Measurements from ENCODE around the gene LDLRAD4.

LDLRAD4 gene

DNA sequence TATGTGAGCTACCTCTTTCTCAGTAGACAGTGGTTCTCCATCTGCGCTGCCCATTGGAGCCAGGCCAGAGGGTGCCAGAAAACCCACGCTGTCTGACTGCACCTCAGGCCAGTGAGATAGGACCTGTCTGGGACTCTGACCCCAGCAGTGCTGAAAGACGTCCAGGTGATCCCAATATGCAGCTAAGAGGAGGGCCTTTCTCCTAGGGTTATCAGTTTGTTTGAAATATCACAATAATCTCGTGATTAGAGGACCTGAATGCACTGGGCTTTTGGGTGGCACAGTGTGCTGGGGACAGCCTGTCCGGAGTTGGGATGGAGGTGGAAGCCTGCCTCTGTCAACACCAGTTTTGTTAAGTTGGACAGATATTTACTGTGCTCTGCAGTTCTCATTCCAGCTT is 216.3 kb downstream of the LDLRAD4 start:
- Histone ChIP-seq H3K27ac (replicated peaks) (no peak overlapping the region), H3K27me3 (ENCODE audit: insufficient read depth, poor library complexity, severe bottlenecking) (no peaks in the 10 kb centered on the region), H3K4me3 (replicated peaks; ENCODE audit: insufficient read depth, low read length) (no peak overlapping the region)
- no peak for DNase-seq (ENCODE audit: low read depth in 1 of 2, low spot score in 1 of 2)
- no peak for TF ChIP-seq REST (IDR thresholded peaks at IDR 0.05; ENCODE audit: insufficient replicate concordance, low read depth)
- TF ChIP-seq, protein P1, sequence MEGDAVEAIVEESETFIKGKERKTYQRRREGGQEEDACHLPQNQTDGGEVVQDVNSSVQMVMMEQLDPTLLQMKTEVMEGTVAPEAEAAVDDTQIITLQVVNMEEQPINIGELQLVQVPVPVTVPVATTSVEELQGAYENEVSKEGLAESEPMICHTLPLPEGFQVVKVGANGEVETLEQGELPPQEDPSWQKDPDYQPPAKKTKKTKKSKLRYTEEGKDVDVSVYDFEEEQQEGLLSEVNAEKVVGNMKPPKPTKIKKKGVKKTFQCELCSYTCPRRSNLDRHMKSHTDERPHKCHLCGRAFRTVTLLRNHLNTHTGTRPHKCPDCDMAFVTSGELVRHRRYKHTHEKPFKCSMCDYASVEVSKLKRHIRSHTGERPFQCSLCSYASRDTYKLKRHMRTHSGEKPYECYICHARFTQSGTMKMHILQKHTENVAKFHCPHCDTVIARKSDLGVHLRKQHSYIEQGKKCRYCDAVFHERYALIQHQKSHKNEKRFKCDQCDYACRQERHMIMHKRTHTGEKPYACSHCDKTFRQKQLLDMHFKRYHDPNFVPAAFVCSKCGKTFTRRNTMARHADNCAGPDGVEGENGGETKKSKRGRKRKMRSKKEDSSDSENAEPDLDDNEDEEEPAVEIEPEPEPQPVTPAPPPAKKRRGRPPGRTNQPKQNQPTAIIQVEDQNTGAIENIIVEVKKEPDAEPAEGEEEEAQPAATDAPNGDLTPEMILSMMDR (IDR thresholded peaks at IDR 0.05; ENCODE audit: insufficient read depth, low read length) = no peak
- no peak for TF ChIP-seq SPI1 (IDR thresholded peaks at IDR 0.05; ENCODE audit: borderline replicate concordance, low read depth)
- TF ChIP-seq GABPA (IDR thresholded peaks at IDR 0.05; ENCODE audit: low read depth) = no peak
- no peak for TF ChIP-seq POLR2AphosphoS5 (IDR thresholded peaks at IDR 0.05; ENCODE audit: low read depth)

- Histone ChIP-seq H3K27me3 (ENCODE audit: insufficient read depth, poor library complexity, severe bottlenecking) (no peaks in the 10 kb centered on the region), H3K4me3 (replicated peaks; ENCODE audit: insufficient read depth, low read length) (no peak overlapping the region), H3K27ac (replicated peaks) (no peak overlapping the region)
- TF ChIP-seq SPI1 (IDR thresholded peaks at IDR 0.05; ENCODE audit: borderline replicate concordance, low read depth) (no peak), POLR2AphosphoS5 (IDR thresholded peaks at IDR 0.05; ENCODE audit: low read depth) (no peak), REST (IDR thresholded peaks at IDR 0.05; ENCODE audit: insufficient replicate concordance, low read depth) (no peak), GABPA (IDR thresholded peaks at IDR 0.05; ENCODE audit: low read depth) (no peak)
- TF ChIP-seq, protein P1 (IDR thresholded peaks at IDR 0.05; ENCODE audit: insufficient read depth, low read length) = no peak
- DNase-seq (ENCODE audit: low read depth in 1 of 2, low spot score in 1 of 2) = no peak
These were observed 217.2 kb downstream of the LDLRAD4 start for GRCh38 chr18:13435586-13436333.

GRCh38 chr18:13436576-13436975 is 218.0 kb downstream of the LDLRAD4 start:
- no peak for DNase-seq (ENCODE audit: low read depth in 1 of 2, low spot score in 1 of 2)
- H3K4me3 ChIP-seq (replicated peaks; ENCODE audit: insufficient read depth, low read length) = no peak overlapping the region
- TF ChIP-seq, protein P1 (IDR thresholded peaks at IDR 0.05; ENCODE audit: insufficient read depth, low read length) = no peak
- TF ChIP-seq REST (IDR thresholded peaks at IDR 0.05; ENCODE audit: insufficient replicate concordance, low read depth) (no peak), POLR2AphosphoS5 (IDR thresholded peaks at IDR 0.05; ENCODE audit: low read depth) (no peak), SPI1 (IDR thresholded peaks at IDR 0.05; ENCODE audit: borderline replicate concordance, low read depth) (no peak)
- no peak overlapping the region for H3K27ac ChIP-seq (replicated peaks)
- H3K27me3 ChIP-seq (ENCODE audit: insufficient read depth, poor library complexity, severe bottlenecking) = no peaks in the 10 kb centered on the region

Measured in HL-60 (cell line).